Activated CD4-positive, CD25-positive, alpha-beta regulatory T cell treated with anti-CD3 and anti-CD28 coated beads, Interleukin-2, amount 50 U/mL, for 16 hours (primary cell): ENCODE results near the gene MORN4.

Experiments
- DNase-seq: peaks from one replicate; pipeline ENCODE4 v3.0.0-alpha.2; 2020; ENCODE audit warnings: low read depth, low spot score

The MORN4 gene

DNA sequence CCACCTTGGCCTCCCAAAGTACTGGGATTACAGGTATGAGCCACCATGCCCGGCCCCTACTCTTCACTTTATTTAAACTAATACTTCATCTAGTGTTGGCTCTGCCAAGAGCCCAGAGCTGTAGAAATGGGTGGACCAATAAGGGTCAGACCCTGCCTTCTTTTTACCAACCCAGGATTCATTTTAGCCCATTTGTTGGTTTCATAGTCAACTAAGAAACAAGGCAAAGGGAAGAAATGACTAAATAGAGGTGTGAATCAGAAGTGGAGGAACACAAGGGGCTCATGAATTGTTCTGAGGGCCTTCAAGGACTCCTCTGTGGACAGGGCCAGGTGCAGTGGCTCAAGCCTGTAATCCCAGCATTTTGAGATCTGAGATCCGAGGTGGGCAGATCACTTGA, 59.6 kb downstream of the MORN4 start:
- no peak for DNase-seq

DNA sequence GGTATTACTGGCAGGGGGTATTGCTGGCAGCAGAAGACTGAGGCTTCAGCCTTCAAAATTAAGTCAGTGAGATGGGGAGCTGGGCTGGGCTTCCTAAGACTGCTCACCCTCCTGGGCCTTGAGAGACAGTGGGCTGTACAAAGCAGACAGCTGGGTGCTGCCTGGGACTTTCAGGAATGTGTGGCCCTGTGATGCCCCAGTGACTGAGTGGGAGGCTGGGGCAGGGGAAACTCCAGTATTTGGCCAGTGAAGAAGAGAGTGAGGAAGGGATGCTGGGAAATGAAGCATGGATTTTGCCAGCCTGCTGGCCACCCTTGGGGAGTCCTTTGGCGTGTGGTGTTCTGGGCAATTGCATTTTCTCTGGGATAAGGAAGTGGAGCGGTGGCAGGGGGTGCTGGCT, 60.3 kb downstream of the MORN4 start:
- no peak for DNase-seq

DNA sequence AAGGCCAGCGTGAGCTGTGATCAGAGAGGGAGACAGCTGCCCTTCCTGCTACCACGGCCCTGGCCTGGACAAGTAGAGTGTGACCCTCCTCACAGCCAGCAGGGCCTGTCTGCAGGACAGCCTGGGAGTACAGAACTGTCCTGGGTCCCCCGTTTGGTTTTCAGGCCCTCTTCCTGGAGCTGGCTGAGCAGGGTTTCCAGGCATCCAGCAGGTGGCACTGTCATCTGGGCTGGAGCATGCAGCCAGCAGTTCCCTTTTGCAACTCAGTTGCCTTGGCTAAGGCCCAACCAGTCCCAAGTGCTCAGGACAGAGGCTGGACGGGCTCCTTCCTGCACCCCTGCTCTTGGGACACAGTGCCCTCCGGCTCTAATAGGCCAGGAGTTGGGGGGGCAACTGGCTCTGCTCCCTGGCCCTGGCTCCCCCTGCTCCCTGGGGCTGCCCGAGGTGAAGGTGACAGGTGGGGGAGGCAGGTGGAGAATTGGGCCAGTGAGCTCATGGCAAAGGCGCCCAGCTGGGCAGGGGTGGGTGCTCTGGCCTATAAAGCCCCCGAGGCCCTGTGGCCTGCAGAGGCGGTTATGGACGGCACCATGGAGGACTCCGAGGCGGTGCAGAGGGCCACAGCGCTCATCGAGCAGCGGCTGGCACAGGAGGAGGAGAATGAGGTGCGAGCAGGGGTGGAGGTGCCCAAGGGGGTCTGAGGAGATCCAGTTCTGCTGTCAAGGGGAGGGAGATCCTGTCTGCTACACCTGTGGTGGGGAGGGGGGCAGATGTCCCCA, 60.9 kb downstream of the MORN4 start, which contains the start of gene ANKRD2:
TSS of gene ANKRD2 (plus strand) at position 566 of the 776 bp plus-strand sequence. CDS start at position 576, 10 bp downstream.
- DNase-seq: peak; percentile 5

DNA sequence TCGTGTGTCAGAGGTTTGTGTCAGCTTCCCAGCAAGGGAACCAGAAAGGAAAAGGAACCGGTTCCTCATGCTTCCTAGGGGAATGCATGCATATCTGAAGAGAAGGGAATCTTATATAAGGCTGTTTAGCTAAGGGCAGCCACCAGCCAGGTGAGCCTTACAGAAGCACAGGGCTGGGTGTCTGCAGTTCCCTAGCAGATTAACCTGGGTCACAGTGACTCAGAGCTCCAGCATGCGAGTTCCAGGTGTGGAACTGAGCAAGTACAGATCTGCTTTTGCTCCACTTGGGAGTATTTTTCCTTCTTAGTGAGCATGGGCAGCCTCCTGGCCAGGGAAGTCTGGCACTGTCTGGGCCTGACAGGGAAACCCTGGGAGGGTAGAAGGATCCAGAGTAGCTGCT, 61.7 kb downstream of the MORN4 start:
- DNase-seq: no peak

DNA sequence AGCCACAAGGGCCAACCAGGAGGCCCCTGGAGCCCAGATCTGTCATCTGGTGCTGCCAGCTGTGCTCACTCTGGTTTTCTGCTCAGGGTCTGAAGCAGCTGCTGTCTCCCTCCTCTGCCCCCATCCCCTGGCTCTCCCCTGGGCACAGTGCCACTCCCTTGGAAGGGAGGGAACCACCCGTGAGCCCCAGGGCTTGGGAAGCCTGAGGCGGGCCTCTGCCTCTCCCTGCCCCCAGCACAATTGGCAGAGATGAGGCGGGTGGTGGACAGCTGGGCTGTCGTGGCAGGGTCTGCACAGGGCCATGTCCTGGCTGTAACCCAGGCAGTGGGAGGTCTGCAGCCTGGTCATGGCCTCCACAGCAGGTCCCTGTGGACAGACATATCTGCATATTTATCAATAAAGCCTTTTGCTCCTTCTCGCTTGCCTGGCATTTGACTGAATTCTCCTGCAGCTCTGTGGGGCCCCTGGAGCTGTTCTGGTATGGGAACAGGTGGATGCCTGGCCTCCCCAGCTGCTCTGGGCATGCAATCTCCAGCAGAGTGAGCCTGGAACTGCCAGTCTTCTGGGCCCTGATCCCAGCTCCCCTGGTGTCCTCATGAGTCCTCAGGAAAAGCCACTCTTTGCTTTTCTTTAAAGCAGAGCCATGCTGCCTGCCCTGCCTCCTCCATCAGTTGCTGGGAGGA, 62.4 kb downstream of the MORN4 start:
- no peak for DNase-seq

DNA sequence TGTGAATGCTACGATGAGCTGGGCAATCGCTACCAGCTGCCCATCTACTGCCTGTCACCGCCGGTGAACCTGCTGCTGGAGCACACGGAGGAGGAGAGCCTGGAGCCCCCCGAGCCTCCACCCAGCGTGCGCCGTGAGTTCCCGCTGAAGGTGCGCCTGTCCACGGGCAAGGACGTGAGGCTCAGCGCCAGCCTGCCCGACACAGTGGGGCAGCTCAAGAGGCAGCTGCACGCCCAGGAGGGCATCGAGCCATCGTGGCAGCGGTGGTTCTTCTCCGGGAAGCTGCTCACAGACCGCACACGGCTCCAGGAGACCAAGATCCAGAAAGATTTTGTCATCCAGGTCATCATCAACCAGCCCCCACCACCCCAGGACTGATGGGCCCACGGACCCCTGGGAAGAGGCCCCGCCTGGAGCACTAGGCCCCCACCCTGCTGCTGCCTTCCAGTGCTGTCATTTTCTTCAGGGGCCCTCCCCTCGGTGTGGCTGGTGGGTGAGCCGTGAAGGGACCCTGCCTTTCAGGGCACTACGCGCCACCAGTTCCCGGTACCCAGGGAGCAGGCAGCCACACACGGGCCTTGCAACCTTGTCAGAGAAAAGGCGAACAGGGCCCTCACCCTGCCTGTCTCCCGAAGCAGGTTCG, 63.0 kb downstream of the MORN4 start:
- DNase-seq: no peak

DNA sequence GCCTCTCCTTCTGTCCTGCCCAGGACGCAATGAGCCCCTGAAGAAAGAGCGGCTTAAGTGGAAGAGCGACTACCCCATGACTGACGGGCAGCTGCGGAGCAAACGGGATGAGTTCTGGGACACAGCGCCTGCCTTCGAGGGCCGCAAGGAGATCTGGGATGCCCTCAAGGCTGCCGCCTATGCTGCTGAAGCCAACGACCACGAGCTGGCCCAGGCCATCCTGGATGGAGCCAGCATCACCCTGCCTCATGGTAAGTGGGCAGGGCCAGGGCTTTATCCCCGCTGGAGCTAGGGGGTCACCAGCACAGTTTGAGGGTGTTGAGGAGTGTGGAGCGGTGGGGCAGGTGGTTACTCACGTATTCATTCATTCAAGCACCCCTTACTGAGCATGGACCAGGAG, 65.4 kb downstream of the MORN4 start:
- DNase-seq: no peak

DNA sequence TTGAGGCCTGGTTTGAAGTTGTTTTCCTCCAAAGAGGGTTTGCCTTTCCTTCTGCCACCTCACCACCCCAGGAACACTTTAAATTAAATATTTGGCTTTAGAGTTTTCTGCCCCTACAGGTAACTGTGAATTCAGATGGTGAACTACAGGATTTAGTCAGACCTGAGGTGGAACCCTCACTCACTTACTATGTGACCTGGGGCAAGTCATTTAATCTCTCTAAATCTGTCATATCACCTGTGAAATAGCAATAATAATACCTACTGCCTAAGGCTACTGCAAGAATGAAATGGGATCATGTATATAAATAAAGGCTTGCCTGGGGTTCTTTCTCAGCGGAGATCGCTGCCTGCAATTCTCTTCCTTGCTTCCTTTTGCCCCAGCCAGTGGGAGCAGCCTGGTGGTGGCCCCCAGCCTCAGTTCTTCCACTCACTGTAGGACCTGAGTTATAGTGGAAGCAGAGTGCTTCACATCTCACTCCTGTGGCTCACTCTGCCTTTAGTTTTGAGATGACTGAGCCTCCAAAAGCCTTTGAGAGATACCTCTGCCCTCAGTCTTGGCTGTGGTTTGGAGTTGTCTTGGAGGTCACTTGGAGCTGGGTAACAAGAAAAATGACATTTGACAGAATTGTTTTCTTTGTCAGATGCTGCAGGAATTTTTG, 66.8 kb downstream of the MORN4 start:
- DNase-seq: no peak

DNA sequence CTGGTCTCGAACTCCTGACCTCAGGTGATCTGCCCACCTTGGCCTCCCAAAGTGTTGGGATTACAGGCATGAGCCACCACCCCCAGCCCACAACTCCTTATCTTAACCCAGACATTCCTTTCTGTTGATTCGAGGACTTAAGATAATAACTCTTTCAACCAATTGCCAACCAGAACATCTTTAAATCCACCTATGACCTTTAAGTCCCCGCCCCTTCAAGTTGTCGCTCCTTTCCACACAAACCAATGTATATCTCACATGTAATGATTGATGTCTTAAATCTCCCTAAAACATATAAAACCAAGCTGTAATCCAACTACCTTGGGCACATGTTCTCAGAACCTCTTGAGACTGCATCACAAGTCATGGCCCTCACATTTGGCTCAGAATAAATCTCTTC, 68.5 kb downstream of the MORN4 start:
- DNase-seq: no peak
